Fibroblast of mammary gland (primary cell): ENCODE results near the gene MFAP4.
A peak's percentile ranks its signal among the peaks of the same experiment; 100 is the strongest.

ENCODE experiments used
- DNase-seq: peaks from one replicate; pipeline ENCODE4 v3.0.0-alpha.2; 2010; ENCODE audit warnings: low read depth
- H3K4me3 ChIP-seq: 2 replicates; pipeline ENCODE4 v1.5.1; 2011; ENCODE audit warnings: low read depth, mild to moderate bottlenecking, low read length, moderate library complexity; ENCODE audit not compliant: control insufficient read depth
- TF ChIP-seq, protein P1 (sequence below): conservative IDR thresholded peaks from 2 replicates; pipeline ENCODE4 v1.5.1; 2011; ENCODE audit warnings: low read depth, low read length, inconsistent platforms; ENCODE audit not compliant: control insufficient read depth, insufficient read depth

The MFAP4 gene

DNA sequence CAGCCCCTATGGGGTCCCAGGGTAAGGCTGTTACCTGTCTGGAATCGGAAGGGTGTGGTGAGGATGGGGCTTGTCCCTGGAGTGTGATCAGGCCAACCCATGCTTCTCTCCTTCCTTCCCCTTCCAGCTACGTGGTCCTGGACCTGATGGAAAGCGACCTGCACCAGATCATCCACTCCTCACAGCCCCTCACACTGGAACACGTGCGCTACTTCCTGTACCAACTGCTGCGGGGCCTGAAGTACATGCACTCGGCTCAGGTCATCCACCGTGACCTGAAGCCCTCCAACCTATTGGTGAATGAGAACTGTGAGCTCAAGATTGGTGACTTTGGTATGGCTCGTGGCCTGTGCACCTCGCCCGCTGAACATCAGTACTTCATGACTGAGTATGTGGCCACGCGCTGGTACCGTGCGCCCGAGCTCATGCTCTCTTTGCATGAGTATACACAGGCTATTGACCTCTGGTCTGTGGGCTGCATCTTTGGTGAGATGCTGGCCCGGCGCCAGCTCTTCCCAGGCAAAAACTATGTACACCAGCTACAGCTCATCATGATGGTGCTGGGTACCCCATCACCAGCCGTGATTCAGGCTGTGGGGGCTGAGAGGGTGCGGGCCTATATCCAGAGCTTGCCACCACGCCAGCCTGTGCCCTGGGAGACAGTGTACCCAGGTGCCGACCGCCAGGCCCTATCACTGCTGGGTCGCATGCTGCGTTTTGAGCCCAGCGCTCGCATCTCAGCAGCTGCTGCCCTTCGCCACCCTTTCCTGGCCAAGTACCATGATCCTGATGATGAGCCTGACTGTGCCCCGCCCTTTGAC, 6.3 kb downstream of the MFAP4 start:
- no peak for DNase-seq
- no peak overlapping the region for H3K4me3 ChIP-seq
- TF ChIP-seq, protein P1, sequence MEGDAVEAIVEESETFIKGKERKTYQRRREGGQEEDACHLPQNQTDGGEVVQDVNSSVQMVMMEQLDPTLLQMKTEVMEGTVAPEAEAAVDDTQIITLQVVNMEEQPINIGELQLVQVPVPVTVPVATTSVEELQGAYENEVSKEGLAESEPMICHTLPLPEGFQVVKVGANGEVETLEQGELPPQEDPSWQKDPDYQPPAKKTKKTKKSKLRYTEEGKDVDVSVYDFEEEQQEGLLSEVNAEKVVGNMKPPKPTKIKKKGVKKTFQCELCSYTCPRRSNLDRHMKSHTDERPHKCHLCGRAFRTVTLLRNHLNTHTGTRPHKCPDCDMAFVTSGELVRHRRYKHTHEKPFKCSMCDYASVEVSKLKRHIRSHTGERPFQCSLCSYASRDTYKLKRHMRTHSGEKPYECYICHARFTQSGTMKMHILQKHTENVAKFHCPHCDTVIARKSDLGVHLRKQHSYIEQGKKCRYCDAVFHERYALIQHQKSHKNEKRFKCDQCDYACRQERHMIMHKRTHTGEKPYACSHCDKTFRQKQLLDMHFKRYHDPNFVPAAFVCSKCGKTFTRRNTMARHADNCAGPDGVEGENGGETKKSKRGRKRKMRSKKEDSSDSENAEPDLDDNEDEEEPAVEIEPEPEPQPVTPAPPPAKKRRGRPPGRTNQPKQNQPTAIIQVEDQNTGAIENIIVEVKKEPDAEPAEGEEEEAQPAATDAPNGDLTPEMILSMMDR = no peak

DNA sequence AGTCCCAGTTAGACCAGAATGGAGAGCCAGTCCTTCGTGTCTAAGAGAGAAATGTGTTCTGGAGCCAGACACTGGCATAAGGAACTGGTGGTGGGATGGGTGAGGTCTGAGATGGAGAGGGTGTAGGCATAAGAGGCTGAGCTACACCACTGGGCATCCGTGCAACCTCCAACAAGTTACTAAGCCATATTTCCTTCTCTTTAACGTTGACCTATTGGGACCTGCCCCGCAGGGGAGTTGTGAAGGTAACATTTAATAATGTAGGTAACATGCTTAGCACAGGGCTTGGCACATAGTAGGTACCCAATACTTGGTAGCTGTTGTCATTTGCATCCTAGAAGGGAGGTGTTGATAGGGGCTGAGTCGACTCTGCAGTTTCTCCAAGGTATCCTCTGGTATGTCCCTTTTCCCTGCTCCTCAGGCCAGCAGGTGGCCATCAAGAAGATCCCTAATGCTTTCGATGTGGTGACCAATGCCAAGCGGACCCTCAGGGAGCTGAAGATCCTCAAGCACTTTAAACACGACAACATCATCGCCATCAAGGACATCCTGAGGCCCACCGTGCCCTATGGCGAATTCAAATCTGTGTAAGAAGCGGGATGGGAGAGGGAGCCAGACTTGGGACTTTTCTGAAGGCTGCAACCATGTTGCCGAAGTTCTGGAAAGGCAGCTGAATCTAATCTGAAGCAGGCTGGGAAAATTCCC, 7.5 kb downstream of the MFAP4 start:
- no peak for DNase-seq
- H3K4me3 ChIP-seq = peak overlapping the region; percentile 70
- TF ChIP-seq, protein P1 = no peak

DNA sequence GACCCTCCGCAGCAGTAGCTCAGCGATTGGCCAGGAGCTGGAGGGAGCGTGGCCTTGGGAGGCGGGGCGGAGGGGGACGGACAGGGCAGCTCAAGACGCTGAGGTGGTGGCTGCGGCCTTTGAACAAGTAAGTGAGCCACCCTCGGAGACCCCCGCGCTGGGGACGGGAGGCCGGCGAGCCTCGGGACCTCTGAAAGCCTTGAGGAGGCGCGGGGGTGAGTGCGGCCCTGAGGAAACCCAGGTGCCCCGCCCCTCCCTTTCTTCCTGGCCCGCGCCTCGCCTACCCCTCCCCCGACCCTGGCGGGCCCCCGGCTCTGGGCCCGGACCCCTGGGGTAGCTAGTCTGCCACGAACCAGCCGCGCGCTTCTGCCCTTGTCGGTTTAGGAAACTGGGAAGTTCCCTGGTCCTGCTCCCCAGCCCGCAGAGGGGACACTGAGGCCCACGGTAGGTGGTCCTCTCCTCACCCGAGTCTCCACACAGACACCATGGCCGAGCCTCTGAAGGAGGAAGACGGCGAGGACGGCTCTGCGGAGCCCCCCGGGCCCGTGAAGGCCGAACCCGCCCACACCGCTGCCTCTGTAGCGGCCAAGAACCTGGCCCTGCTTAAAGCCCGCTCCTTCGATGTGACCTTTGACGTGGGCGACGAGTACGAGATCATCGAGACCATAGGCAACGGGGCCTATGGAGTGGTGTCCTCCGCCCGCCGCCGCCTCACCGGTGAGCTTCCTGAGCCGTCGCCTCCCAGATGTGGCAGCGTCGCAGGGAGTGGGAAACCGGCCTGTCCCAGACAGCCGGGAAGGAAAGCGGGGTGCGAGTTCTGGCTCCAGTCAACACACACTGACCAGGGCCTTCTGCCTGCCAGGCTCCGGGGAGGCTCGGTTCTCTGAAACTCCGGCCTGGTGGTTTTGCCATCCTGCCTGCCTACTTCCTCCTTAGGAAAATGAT, 8.3 kb downstream of the MFAP4 start, which contains the start of gene MAPK7:
TSS of gene MAPK7 (plus strand) at position 83 of the 945 bp plus-strand sequence. CDS start at position 486, 403 bp downstream.
- DNase-seq = no peak
- TF ChIP-seq, protein P1 = no peak

DNA sequence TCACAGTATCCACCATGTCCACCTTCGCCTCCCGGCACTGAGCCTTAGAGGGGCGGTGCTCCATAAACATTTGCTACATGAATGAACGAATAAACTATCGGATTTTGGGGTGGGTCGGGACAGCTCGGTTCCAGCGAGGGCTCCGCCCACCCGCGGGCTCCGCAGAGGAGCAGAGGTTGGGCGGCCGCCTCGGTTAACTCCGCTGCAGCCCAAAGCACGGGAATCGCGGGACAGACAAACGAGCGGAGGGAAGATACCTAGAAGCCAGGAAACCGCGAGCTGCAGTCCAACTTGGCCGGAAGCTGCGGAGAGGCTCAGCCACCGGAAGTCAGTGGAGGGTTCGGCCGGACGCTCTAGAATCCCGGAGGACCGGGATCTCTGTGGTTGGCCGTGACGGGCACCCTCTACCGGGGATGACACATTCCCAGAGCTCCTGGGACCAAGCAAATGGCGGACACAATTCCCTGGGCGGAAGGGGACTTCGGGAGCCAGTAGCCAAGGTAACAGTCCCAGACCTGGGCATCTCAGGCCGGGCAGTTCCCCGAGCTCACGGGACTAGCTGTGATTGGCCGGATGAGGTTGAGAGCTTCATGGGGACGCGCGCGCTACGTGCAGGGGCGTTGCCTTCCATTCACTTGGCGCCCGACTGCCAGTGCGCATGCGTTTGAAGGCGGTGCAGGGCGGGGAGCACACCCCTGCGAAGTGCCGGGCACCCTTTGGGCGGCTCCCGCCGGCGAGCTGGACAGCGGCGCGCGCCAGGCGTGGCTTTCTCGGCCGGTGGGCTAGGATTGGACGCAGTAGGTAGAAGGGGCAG, 9.2 kb downstream of the MFAP4 start:
- DNase-seq = peak; percentile 98
- H3K4me3 ChIP-seq = peak overlapping the region; percentile 70
- TF ChIP-seq, protein P1 = no peak

More for the DNA sequence above, 8.3 kb downstream of the MFAP4 start, which contains the start of gene MAPK7:
- H3K4me3 ChIP-seq = peak within 1 kb of the TSS; percentile 70

DNA sequence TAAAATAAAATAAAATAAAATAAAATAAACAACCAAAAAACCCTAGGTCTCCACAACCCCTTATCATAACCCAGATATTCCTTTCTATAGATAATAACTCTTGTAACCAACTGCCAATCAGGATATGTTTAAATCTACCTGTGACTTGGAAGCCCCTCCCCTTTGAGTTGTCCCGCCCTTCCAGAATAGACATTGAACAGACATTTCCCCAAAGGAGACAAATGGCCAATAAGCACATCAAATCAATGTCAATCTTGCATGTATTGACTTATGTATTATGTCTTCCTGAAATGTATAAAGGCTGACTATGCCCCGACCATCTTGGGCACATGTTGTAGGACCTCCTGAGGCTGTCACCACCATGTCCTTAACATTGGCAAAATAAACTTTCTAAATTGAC, 10.2 kb downstream of the MFAP4 start:
- DNase-seq = no peak
- TF ChIP-seq, protein P1 = no peak
- H3K4me3 ChIP-seq = peak overlapping the region; percentile 70
